GM23248 (cell line): ENCODE results near the gene NAV2. TPM values are rescaled to one million over a fixed set of nuclear protein-coding genes. Genes with fewer than 3 reads are reported as not detected.

Source experiments
- DNase-seq: peaks from one replicate; pipeline ENCODE4 v3.0.0-alpha.2; 2015
- H2AFZ ChIP-seq: fragments of 200-600 bp; sonication (generic); 2 replicates; pipeline ENCODE4 v1.6.1; 2016; ENCODE audit warnings: antibody characterized with exemption
- H3F3A ChIP-seq: fragments of 200-600 bp; sonication (generic); 2 replicates; pipeline ENCODE4 v1.6.1; 2016; ENCODE audit warnings: mild to moderate bottlenecking, antibody characterized with exemption, mixed run types; ENCODE audit not compliant: insufficient read depth
- H3K27ac ChIP-seq: fragments of 200-600 bp; sonication (generic); 2 replicates; pipeline ENCODE4 v1.5.1; 2016; ENCODE audit warnings: mild to moderate bottlenecking
- H3K27me3 ChIP-seq: fragments of 200-600 bp; sonication (generic); replicated peaks from 2 replicates; pipeline ENCODE4 v1.6.1; 2016; ENCODE audit warnings: mild to moderate bottlenecking; ENCODE audit not compliant: insufficient read depth
- H3K36me3 ChIP-seq: fragments of 200-600 bp; sonication (generic); 2 replicates; pipeline ENCODE4 v1.6.1; 2016; ENCODE audit warnings: low read depth, mild to moderate bottlenecking
- H3K4me1 ChIP-seq: fragments of 200-600 bp; sonication (generic); 2 replicates; pipeline ENCODE4 v1.6.1; 2016; ENCODE audit warnings: mild to moderate bottlenecking; ENCODE audit not compliant: insufficient read depth
- H3K4me2 ChIP-seq: fragments of 200-600 bp; sonication (generic); one replicate; pipeline ENCODE4 v1.6.1; 2016; ENCODE audit warnings: mild to moderate bottlenecking; ENCODE audit not compliant: unreplicated experiment
- H3K4me3 ChIP-seq: fragments of 200-600 bp; sonication (generic); 2 replicates; pipeline ENCODE4 v1.5.1; 2016; ENCODE audit warnings: mild to moderate bottlenecking
- H3K79me2 ChIP-seq: fragments of 200-600 bp; sonication (generic); 2 replicates; pipeline ENCODE4 v1.6.1; 2016; ENCODE audit warnings: mild to moderate bottlenecking; ENCODE audit not compliant: insufficient read depth
- H3K9ac ChIP-seq: fragments of 200-600 bp; sonication (generic); 2 replicates; pipeline ENCODE4 v1.6.1; 2016; ENCODE audit warnings: mild to moderate bottlenecking
- H3K9me2 ChIP-seq: fragments of 200-600 bp; sonication (generic); 2 replicates; pipeline ENCODE4 v1.6.1; 2016; ENCODE audit warnings: mixed run types, mild to moderate bottlenecking, moderate library complexity; ENCODE audit not compliant: insufficient read depth
- H3K9me3 ChIP-seq: fragments of 200-600 bp; sonication (generic); one replicate; pipeline ENCODE4 v1.6.1; 2017; ENCODE audit warnings: low read depth
- H4K20me1 ChIP-seq: fragments of 200-600 bp; sonication (generic); 2 replicates; pipeline ENCODE4 v1.6.0; 2016; ENCODE audit not compliant: insufficient read depth
- EZH2 ChIP-seq: fragments of 200-600 bp; sonication (generic); IDR thresholded peaks from 2 replicates; pipeline ENCODE4 v1.6.1; 2018; ENCODE audit warnings: antibody characterized with exemption, mild to moderate bottlenecking; ENCODE audit not compliant: insufficient read depth, poor library complexity, severe bottlenecking
- EZH2phosphoT487 ChIP-seq: fragments of 200-600 bp; sonication (generic); IDR thresholded peaks from 2 replicates; pipeline ENCODE4 v1.6.1; 2018; ENCODE audit warnings: antibody characterized with exemption, moderate library complexity, mild to moderate bottlenecking, low read depth; ENCODE audit not compliant: insufficient read depth
- WGBS, 2 experiments: methylation state at CpG; one replicate each; pipeline ENCODE4 v1.1.6; 2015 to 2017; ENCODE audit warnings: low lambda C conversion rate in 2 of 2, low coverage in 1 of 2; ENCODE audit errors: missing lambda C conversion rate in 2 of 2; 5-methylcytosine and 5-hydroxymethylcytosine counted together
- in situ Hi-C: fragments of 300-500 bp; cut with MboI; formaldehyde crosslinking; loops from 2 replicates; pipeline ENCODE4 v1.15.0; 2020
- polyA plus RNA-seq: library from polyadenylated mRNA; unstranded; fragments of >200 nt; fragmentation: Nextera tagmentation; extraction: Ambion mirVana; gene quantifications from 2 replicates; pipeline ENCODE4 v1.2.1, GENCODE V29; 2016
- total RNA-seq: library from RNA; depleted of rRNA; stranded (reverse); fragments of >200 nt; shearing (Covaris generic); gene quantifications from 2 replicates; pipeline ENCODE4 v1.2.3, GENCODE V29; 2014

Gene NAV2
- total and polyA plus RNA-seq, 2 experiments from 2014 or later, result 5.7 to 11.9 TPM

DNA sequence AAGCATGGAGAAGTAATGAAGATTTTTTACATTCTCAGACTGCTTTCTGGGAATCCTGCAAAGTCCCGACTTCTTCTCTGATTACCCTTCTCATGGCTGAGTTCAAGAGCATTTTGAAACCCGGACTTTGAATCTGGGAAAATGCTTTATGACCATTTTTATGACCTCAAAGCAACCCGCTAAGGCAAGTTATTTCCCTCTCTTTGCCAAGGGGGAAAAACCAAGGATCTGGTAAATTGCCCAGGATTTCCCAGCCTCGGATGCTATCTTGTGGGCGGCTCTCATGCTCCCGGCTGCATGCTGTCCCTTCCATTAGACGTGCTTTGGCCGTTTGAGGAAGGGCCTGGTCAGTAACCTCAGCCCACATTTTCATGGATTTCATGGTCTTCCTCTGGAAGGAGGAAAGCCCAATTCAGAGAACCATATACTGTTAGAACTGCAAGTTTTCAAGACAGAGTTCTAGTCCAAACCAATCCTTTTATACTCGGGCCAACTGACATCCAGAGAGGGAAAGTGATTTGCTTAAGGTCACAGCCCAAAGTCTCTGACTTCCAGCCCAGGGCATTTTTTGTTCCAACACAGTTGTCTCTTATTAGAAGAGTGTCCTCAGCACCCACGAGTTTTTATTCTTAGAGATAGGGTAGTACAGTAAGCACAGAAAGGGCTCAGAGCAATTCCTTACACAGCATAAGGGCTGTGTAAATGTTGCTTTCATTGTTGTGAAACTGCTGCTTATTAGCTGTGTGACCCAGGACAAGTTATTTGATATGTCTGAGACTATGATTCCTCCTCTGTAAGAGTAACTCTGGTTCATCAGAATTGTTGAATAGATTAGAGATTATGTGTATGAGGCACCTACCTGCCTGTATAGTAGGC, 77.4 kb downstream of the NAV2 start:
- 11 to 14% methylated on average over 10 of the region's 10 CpGs for WGBS, 2 experiments
- H3K4me1 ChIP-seq, result peaks cover 16% of the 10 kb centered on the region
- peaks cover 98% of the 10 kb centered on the region for H3K79me2 ChIP-seq
- peaks cover 4% of the 10 kb centered on the region; the same call in 1 of the 2 replicates for H4K20me1 ChIP-seq
- H3K9me3 ChIP-seq, result no peaks in the 10 kb centered on the region
- peak overlapping the region; percentile 61 for H3K4me2 ChIP-seq
- H2AFZ ChIP-seq, result peak overlapping the region; percentile 57
- H3K9me2 ChIP-seq, result no peaks in the 10 kb centered on the region
- H3K36me3 ChIP-seq, result no peaks in the 10 kb centered on the region; the same call in 1 of the 2 replicates
- DNase-seq, result peak; percentile 66
- TF ChIP-seq EZH2phosphoT487, result no peak
- no peak for TF ChIP-seq EZH2
- peaks cover 19% of the 10 kb centered on the region; the same call in 1 of the 2 replicates for H3F3A ChIP-seq
- 0 out of 2 replicates have a peak overlapping the region, but pooled peaks have one; percentile 4 for H3K27ac ChIP-seq
- in situ Hi-C loops, result no loop called here
- H3K4me3 ChIP-seq, result 0 out of 2 replicates have a peak overlapping the region, but pooled peaks have one; percentile 15
- H3K27me3 ChIP-seq, result no peaks in the 10 kb centered on the region
- H3K9ac ChIP-seq, result peak overlapping the region; percentile 41

DNA sequence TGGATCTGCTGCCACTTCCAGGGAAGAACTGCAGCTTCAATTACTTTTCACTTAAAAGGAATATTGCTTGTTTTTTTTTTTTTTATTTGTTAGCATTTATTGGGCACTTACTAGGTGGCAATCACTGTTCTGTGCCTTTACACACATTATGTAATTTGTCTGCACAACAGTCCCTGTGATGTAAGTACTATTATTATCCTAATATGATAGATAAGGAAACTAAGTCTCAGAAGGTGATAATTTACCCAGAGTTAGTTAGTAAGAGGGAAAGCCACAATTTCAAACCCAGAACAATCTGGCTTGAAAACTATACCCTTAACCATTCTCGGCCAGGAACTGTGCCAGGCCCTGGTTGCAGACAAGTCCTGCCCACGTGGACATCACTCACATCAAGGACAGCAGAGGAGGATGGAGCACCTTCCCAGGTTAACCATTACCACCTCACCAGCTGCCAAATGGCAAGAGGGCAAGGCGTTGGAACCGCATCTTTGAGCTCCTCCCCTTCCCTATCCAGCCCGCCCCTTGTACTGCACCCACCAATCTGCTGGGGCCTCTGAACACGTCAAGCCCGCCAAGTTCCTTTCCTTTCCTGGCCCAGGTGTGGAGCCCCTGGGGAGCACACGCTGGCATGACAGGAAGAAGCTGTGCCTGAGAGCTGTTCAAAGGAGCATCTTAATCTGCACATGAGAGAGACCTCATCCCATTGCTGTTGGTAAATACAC, 78.4 kb downstream of the NAV2 start:
- in situ Hi-C loops, result no loop called here
- no peak overlapping the region for H3K27ac ChIP-seq
- no peak overlapping the region for H3K4me3 ChIP-seq
- H3K27me3 ChIP-seq, result no peaks in the 10 kb centered on the region
- H3K4me1 ChIP-seq, result peaks cover 16% of the 10 kb centered on the region
- no peaks in the 10 kb centered on the region for H3K9me3 ChIP-seq
- H3K9ac ChIP-seq, result no peak overlapping the region
- peaks cover 16% of the 10 kb centered on the region; the same call in 1 of the 2 replicates for H3F3A ChIP-seq
- no peaks in the 10 kb centered on the region for H3K9me2 ChIP-seq
- no peak for TF ChIP-seq EZH2phosphoT487
- 82 to 88% methylated on average over 8 of the region's 8 CpGs for WGBS, 2 experiments
- H2AFZ ChIP-seq, result 0 out of 2 replicates have a peak overlapping the region, but pooled peaks have one; percentile 57
- no peaks in the 10 kb centered on the region; the same call in 1 of the 2 replicates for H3K36me3 ChIP-seq
- peaks cover 98% of the 10 kb centered on the region for H3K79me2 ChIP-seq
- no peak for DNase-seq
- H3K4me2 ChIP-seq, result no peak overlapping the region
- peaks cover 4% of the 10 kb centered on the region; the same call in 1 of the 2 replicates for H4K20me1 ChIP-seq

DNA sequence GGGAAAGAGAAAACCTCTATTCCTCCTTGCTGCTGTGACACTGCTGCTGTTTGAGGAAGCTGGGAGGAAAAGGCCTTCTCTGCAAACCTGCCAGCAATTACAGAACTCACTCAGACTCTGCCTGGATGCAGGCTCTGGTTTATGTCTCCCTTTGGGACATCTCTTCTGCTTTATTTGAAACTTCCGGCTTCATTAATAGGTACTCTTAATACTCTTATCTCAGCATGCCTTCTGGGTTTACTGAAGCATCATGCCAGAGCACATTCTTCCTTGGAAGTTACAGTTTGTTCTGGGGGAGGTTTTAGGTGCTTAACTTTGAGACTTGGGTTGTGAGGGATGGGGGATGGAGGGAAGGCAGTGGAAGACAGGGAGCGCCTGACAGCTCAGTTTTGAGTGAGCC, 79.9 kb downstream of the NAV2 start:
- peaks cover 14% of the 10 kb centered on the region; the same call in 1 of the 2 replicates for H3F3A ChIP-seq
- no peak overlapping the region for H3K4me3 ChIP-seq
- H3K36me3 ChIP-seq, result no peaks in the 10 kb centered on the region; the same call in 1 of the 2 replicates
- H3K4me2 ChIP-seq, result no peak overlapping the region
- H3K27ac ChIP-seq, result no peak overlapping the region
- H3K4me1 ChIP-seq, result peaks cover 16% of the 10 kb centered on the region
- no peak overlapping the region for H3K9ac ChIP-seq
- H3K9me3 ChIP-seq, result no peaks in the 10 kb centered on the region
- no peaks in the 10 kb centered on the region for H3K27me3 ChIP-seq
- H3K79me2 ChIP-seq, result peaks cover 98% of the 10 kb centered on the region
- WGBS, 2 experiments, result 88 to 96% methylated on average over 2 of the region's 2 CpGs
- TF ChIP-seq EZH2phosphoT487 (no peak), EZH2 (no peak)
- in situ Hi-C loops, result no loop called here
- peaks cover 4% of the 10 kb centered on the region; the same call in 1 of the 2 replicates for H4K20me1 ChIP-seq
- H3K9me2 ChIP-seq, result no peaks in the 10 kb centered on the region
- no peak for DNase-seq
- H2AFZ ChIP-seq, result no peak overlapping the region

DNA sequence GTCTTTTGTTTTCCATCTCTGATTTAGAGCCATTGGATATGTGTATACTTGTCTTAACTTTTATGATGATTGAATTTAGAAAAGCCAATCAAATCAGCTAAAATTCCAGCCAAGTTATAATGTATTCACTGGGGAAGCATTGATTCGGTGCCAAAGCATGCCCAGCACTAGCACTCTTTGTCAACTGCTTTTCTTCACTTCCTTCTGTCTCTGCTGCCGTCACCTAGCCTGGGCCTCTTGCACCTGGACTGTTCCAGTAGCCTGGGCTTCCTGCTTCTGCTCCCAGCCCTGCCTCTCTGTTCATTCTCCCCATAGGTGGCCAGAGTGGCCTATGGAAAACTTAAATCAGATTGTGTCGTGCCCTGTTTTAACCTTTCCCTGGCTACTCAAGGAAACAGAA, 80.7 kb downstream of the NAV2 start:
- Histone ChIP-seq H3K4me3 (no peak overlapping the region), H3K9me3 (no peaks in the 10 kb centered on the region), H3K4me1 (peaks cover 16% of the 10 kb centered on the region), H2AFZ (no peak overlapping the region), H3K4me2 (no peak overlapping the region), H4K20me1 (peaks cover 4% of the 10 kb centered on the region; the same call in 1 of the 2 replicates), H3F3A (peaks cover 14% of the 10 kb centered on the region; the same call in 1 of the 2 replicates), H3K27ac (no peak overlapping the region), H3K79me2 (peaks cover 98% of the 10 kb centered on the region), H3K9me2 (no peaks in the 10 kb centered on the region), H3K36me3 (no peaks in the 10 kb centered on the region; the same call in 1 of the 2 replicates), H3K9ac (no peak overlapping the region), H3K27me3 (no peaks in the 10 kb centered on the region)
- DNase-seq, result no peak
- TF ChIP-seq EZH2, result no peak
- no peak for TF ChIP-seq EZH2phosphoT487
- 66 to 85% methylated on average over 3 of the region's 3 CpGs for WGBS, 2 experiments
- in situ Hi-C loops, result no loop called here
